NCI-H1048 (cell line): Measurements from ENCODE around the gene KCTD5.
"Not testable (repeated sequence)": the region's sequence is repeated elsewhere in the genome, so short reads cannot be mapped to it uniquely, and the experiment has no call there.

Experiments
- DNase-seq: peaks from one replicate; lab custom pipeline; 2025; lab: John Stamatoyannopoulos, UW

Gene KCTD5

DNA sequence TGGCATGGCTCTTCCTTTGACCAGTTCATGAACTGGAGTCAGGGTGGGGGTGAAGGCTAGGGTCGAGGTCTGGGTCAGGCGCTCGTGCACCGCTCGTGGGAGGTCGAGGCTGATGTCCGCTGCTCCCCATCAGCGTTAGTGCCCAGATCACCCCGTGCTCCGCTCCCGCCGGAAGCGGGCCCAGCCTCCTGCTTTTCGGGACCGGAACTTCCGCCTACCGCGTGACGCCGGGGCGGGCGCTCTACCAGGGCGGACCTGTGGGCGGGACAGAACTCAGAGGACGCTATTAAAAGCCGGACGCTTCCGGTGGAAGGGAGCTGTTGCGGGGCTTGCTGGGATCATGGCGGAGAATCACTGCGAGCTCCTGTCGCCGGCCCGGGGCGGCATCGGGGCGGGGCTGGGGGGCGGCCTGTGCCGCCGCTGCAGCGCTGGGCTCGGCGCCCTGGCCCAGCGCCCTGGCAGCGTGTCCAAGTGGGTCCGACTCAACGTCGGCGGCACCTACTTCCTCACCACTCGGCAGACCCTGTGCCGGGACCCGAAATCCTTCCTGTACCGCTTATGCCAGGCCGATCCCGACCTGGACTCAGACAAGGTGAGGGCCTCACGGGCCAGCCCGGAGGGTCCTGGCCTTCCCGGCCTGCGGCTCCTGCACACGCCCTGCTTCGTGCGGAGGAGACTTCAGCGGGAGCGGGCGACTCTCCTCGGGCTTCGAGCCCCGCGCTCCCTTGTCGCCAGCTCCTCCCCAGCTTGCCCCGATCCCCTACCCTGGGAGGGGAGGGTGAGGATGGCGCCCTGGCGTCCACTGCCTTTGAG, at the start of gene KCTD5:
KCTD5 (plus strand) TSS at position 315 of the 813 bp plus-strand sequence; CDS start at position 341, 26 bp downstream.
- DNase-seq = peak; percentile 57

- DNase-seq = not testable (repeated sequence)
Observed at GRCh38 chr16:2639071-2639721, 43.1 kb upstream of the KCTD5 start.

GRCh38 chr16:2639722-2640072, 42.6 kb upstream of the KCTD5 start:
- DNase-seq = not testable (repeated sequence)

DNA sequence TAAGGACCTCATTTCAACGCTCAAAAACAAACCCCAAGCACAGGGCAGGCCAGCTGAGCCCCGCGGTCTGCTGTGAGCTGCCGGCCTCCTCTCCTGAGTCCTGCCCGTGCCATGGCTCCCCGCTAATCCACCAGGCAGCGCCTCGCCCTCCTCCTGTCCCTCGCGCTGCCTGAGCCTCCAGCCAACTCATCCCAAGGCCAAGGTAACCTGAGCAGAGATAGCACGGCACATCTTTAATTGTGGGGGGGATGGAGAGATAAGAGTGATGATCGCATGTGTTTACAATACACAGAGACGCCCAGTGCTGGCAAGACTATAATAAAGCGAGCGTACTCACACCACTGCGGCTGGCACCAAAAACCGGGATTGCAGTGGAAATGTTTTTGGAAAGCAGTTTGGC, 39.8 kb upstream of the KCTD5 start:
- not testable (repeated sequence) for DNase-seq

DNA sequence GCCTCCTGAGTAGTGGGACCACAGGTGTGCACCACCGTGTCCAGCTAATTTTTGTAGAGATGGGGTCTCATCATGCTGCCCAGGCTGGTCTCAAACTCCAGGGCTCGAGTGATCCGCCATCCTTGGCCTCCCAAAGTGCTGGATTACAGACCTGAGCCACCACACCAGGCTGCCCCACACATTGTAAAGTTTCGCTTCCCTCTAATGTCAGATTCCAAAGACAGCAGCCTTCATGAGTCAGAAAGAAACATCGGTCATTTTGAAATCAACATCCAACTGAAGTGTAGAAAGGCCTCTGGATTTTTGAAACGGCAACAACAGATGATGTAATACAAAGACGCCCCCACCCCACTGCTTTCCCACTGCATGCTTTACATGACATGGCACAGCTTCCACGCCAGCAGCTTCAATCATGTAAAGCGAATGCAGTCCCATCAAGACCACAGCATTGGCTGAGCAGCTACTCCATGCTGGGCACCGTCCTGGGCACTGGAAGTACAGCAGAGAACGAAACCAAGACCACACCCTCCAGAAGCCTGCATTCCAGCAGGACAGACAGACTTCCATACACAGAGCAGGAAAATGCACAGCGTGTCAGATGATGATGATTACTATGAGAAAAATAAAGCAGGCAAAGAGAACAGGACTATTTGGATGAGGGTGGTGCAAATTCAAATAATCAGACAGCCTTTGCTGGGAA, 37.4 kb upstream of the KCTD5 start:
- not testable (repeated sequence) for DNase-seq

GRCh38 chr16:2651268-2651871, 31.0 kb upstream of the KCTD5 start:
- not testable (repeated sequence) for DNase-seq

- DNase-seq = not testable (repeated sequence)
Observed at GRCh38 chr16:2653915-2654314, 28.4 kb upstream of the KCTD5 start.

- not testable (repeated sequence) for DNase-seq
Observed at GRCh38 chr16:2654949-2655348, 27.4 kb upstream of the KCTD5 start.

DNA sequence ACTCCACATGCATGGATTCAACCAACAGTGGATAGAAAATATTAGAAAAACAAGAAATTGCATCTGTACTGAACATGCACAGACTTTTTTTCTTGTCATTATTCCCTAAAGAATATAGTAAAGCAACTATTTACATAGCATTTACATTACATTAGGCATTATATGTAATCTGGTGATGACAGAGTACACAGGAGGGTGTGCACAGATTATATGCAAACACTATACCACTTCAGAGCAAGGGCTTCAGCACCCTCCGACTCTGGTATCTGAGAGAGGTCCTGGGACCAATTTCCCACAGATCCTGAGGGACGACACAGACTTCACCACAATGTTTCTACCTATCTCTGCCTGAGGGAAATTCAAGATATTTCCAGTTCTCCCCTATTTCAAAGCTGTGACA, 25.3 kb upstream of the KCTD5 start:
- DNase-seq = no peak

DNA sequence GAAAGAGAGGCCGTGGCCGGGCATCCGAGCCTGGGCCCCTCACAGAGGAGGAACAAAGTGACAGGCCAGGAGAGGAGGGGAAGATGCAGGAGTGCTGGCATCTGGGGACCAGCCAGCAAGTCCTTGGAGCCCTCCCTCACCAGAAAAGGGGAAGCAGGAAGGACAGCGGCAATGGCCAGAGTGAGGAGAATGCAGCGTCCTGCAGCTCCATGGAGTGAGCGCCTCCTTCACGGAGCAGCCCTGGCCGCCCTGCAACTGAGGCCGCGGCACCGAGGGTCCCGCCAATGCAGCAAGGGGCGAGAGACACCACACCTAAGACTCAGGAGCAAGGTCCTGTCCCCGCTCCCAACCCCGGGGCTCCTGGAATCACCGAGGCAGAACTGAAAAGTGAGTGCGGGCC, 24.5 kb upstream of the KCTD5 start:
- not testable (repeated sequence) for DNase-seq

GRCh38 chr16:2659560-2659959, 22.8 kb upstream of the KCTD5 start:
- not testable (repeated sequence) for DNase-seq

- DNase-seq = not testable (repeated sequence)
Observed at GRCh38 chr16:2660014-2660662, 22.2 kb upstream of the KCTD5 start.

GRCh38 chr16:2660755-2661373, 21.5 kb upstream of the KCTD5 start:
- not testable (repeated sequence) for DNase-seq

DNA sequence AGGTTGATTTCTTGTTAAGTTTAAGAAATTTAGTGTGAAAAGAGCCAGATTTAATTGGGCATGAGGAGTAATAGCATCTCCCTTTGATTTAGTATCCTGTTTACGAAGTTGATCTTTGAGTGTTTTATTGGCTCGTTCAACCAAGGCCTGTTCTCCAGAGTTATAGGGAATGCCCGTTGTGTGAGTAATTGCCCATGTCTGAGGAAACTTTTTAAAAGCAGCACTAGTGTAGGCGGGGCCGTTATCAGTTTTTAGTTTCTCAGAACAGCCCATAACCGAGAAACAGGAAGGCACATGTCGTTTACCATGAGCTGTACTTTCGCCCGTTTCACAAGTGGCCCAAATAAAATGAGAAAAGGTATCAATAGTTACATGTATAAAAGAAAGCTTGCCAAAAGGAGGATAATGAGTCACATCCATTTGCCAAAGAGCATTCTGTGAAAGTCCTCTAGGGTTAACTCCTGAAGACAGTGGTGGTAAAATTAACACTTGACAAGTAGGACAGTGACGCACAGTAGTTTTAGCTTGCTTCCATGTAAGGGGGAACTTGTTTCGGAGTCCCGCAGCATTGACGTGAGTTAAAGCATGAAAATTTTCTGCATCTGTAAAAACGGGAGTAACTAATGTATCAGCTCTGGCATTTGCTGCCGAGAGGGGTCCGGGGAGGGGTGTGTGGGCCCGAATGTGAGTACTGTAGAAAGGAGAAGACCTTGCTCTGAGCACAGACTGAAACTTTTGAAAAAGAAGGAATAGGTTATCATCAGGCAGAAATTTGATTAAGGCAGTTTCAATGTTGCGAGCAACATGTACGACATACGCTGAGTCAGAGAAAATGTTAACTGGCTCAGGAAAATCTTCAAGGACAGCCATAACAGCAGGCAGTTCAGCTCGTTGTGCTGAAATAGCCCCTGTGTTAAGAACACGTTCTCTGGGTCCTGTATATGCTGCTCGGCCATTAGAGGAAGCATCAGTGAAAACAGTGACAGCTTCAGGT, 18.5 kb upstream of the KCTD5 start:
- no peak for DNase-seq

GRCh38 chr16:2664574-2664982, 17.7 kb upstream of the KCTD5 start:
- DNase-seq = no peak

GRCh38 chr16:2666671-2667070, 15.7 kb upstream of the KCTD5 start:
- not testable (repeated sequence) for DNase-seq

DNA sequence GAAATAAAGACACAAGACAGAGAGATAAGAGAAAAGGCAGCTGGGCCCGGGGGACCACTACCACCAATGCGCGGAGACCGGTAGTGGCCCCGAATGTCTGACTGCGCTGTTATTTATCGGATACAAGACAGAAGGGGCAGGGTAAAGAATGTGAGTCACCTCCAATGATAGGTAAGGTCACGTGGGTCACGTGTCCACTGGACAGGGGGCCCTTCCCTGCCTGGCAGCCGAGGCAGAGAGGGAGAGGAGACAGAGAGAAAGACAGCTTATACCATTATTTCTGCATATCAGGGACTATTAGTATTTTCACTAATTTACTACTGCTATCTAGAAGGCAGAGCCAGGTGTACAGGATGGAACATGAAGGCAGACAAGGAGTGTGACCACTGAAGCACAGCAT, 12.7 kb upstream of the KCTD5 start:
- not testable (repeated sequence) for DNase-seq

DNA sequence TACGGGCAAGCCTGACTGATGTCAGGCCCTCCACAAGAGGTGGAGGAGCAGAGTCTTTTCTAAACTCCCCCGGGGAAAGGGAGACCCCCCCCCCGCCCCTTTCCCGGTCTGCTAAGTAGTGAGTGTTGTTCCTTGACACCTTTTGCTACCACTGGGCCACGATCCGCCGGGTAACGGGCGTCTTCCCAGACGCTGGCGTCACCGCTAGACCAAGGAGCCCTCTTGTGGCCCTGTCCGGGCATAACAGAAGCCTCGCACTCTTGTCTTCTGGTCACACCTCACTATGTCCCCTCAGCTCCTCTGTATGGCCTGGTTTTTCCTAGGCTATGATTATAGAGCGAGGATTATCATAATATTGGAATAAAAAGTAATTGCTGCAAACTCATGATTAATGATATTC, 12.3 kb upstream of the KCTD5 start:
- DNase-seq = not testable (repeated sequence)

DNA sequence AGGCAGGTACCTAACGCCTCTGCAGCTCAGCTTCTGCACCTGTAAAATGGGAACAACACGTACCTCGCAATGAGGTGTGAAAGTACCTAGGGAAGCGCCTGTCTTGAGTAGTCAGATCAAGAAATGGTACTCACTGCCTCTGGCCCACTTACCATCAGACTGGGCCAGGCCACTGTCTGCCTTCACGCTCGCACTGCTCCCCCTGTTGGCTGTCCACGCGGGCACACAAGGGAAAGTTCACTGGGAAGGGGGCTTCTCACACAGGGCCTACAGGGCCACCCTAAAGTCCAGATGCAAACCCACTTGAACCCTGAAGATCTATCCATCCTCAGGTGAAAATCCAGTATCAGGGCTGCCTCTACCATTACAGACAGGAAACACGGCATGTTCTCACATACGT, 11.1 kb upstream of the KCTD5 start:
- not testable (repeated sequence) for DNase-seq

DNA sequence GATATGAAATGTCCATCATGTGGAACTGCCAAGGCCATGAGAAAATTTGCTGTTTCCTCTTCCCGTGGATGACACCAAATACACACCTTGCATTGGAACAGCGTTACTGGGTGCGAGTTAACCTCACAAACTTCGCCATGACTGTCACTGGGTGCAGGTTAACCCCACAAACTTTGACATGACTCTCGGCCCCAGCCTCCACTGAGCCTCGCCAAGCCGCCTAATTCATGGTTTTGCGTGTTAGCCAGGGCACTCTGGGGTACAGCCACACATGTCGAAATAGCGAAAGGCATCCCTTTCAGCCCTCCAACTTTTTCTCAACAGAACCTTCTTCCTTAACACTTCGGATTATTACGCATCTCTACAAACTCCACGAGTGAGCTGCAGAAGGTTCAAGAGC, 10.6 kb upstream of the KCTD5 start:
- DNase-seq = no peak
